ENCODE data around the gene MLLT10. TPM values are rescaled to one million over a fixed set of nuclear protein-coding genes. Genes with fewer than 3 reads are reported as not detected.

The MLLT10 gene
- total and polyA plus RNA-seq, 9 of the 15 experiments (the other 6 are each of a cell fraction or from before 2014, with no cell fraction given), result 18.8 to 81.4 (median 64.2) TPM

DNA sequence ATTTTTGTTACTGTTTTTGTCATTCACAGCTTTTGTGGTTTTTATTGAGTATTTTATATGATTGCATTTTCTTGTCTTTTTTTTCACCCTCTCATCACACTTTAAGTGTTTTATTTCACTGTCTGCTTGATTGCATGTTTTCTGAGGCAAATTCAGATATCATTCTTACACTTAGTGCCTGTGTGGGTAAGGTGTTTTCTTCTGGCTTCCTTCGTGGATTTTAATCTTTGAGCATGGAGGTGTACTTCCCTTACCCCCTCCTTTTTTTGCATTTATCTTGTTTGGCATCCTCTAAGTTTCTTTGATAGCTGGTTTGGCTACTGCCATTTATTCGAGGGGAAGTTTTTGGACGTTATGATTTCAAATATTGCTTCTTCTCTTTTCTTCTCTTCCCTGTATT lies 127.9 kb downstream of the MLLT10 start:
- no peaks in the 10 kb centered on the region for H4K20me1 ChIP-seq (replicated peaks; ENCODE audit: control insufficient read depth, insufficient read depth, low read length)
- FAIRE-seq (no peak), ATAC-seq (no peak), DNase-seq (ENCODE audit: extremely low read depth in 1 of 4, low spot score in 3 of 4) (no peak)
- peaks cover 8 to 9% of the 10 kb centered on the region in 2 experiments; a peak in 4 of 5 replicates for H3K4me1 ChIP-seq (replicated peaks in 1 of 2; ENCODE audit: control insufficient read depth in 2 of 2, insufficient read depth in 2 of 2, low read length in 2 of 2)
- in situ Hi-C loops (cut with MboI), result no loop called here
- no peak overlapping the region for H3K9ac ChIP-seq (ENCODE audit: insufficient read depth in 1 of 2, low read depth in 2 of 2, low read length in 2 of 2)
- H3K27ac ChIP-seq (ENCODE audit: extremely low read depth, low read depth, low read length), result no peak overlapping the region
- whole genome bisulfite sequencing (ENCODE audit: insufficient coverage, low coverage, missing lambda C conversion rate), result 17% methylated on average over 3 of the region's 3 CpGs
- POLR2A ChIA-PET, result interaction anchor here (0.9 kb wide), 1 partner anchor 11 kb away, joined by 3 read pairs; no protein-coding TSS in a partner anchor
- no peak overlapping the region for H2AFZ ChIP-seq (ENCODE audit: low read depth, low read length)
- no peaks in the 10 kb centered on the region for H3K9me1 ChIP-seq (ENCODE audit: control insufficient read depth, insufficient read depth, low read length)
- CTCF ChIA-PET (ENCODE audit: low intra/inter-chr PET ratio), result no interaction called here
- TF ChIP-seq CHCHD3 (CRISPR knock-in tag; IDR thresholded peaks at IDR 0.05) (no peak), DEAF1 (CRISPR knock-in tag; IDR thresholded peaks at IDR 0.05) (peak; percentile 9; the same call in 1 of the 2 replicates)
- H3K36me3 ChIP-seq (ENCODE audit: control insufficient read depth, insufficient read depth, low read length), result peaks cover 9% of the 10 kb centered on the region; the same call in 2 of the 3 replicates
- H3K79me2 ChIP-seq (ENCODE audit: control insufficient read depth, insufficient read depth, low read length), result peaks cover 74% of the 10 kb centered on the region
- no peaks in the 10 kb centered on the region for H3K9me3 ChIP-seq (replicated peaks; ENCODE audit: control insufficient read depth, insufficient read depth, low read depth, low read length)
- no peaks in the 10 kb centered on the region for H3K27me3 ChIP-seq (ENCODE audit: control insufficient read depth in 2 of 2, insufficient read depth in 2 of 2, low read length in 2 of 2)
- no peak overlapping the region for H3K4me3 ChIP-seq
- H3K4me2 ChIP-seq (ENCODE audit: insufficient read depth, low read length), result no peak overlapping the region
- BruUV-seq (replicated peaks), result no TSS peak
- intact Hi-C loops (cut with micrococcal nuclease), result no loop called here

GRCh38 chr10:21662635-21663034 lies 128.6 kb downstream of the MLLT10 start:
- Histone ChIP-seq H3K27me3 (ENCODE audit: control insufficient read depth in 2 of 2, insufficient read depth in 2 of 2, low read length in 2 of 2) (no peaks in the 10 kb centered on the region), H3K4me1 (replicated peaks in 1 of 2; ENCODE audit: control insufficient read depth in 2 of 2, insufficient read depth in 2 of 2, low read length in 2 of 2) (peaks cover 8 to 9% of the 10 kb centered on the region in 2 experiments; a peak in 4 of 5 replicates), H3K9me1 (ENCODE audit: control insufficient read depth, insufficient read depth, low read length) (no peaks in the 10 kb centered on the region), H4K20me1 (replicated peaks; ENCODE audit: control insufficient read depth, insufficient read depth, low read length) (no peaks in the 10 kb centered on the region), H3K79me2 (ENCODE audit: control insufficient read depth, insufficient read depth, low read length) (peaks cover 80% of the 10 kb centered on the region), H3K4me3 (no peak overlapping the region), H3K27ac (ENCODE audit: extremely low read depth, low read depth, low read length) (no peak overlapping the region), H3K36me3 (ENCODE audit: control insufficient read depth, insufficient read depth, low read length) (peaks cover 9% of the 10 kb centered on the region; the same call in 2 of the 3 replicates), H3K9ac (ENCODE audit: insufficient read depth in 1 of 2, low read depth in 2 of 2, low read length in 2 of 2) (no peak overlapping the region), H3K4me2 (ENCODE audit: insufficient read depth, low read length) (no peak overlapping the region), H2AFZ (ENCODE audit: low read depth, low read length) (no peak overlapping the region), H3K9me3 (replicated peaks; ENCODE audit: control insufficient read depth, insufficient read depth, low read depth, low read length) (no peaks in the 10 kb centered on the region)
- FAIRE-seq, result no peak
- ChIA-PET CTCF (ENCODE audit: low intra/inter-chr PET ratio) (no interaction called here), POLR2A (interaction anchor here (0.8 to 0.9 kb wide), 2 partner anchors 10 to 11 kb away, joined by 3 read pairs; no protein-coding TSS in a partner anchor)
- WGBS (ENCODE audit: insufficient coverage, low coverage, missing lambda C conversion rate), result 62% methylated on average over 2 of the region's 2 CpGs
- BruUV-seq (replicated peaks), result no TSS peak
- intact Hi-C loops (cut with micrococcal nuclease) (no loop called here), in situ Hi-C loops (cut with MboI) (no loop called here)
- DNase-seq (ENCODE audit: extremely low read depth in 1 of 4, low spot score in 3 of 4), result no peak
- ATAC-seq, result no peak
- no peak for TF ChIP-seq ZBTB34 (CRISPR knock-in tag; IDR thresholded peaks at IDR 0.05)
